GM08714 (cell line): ENCODE data around the gene ARHGAP23.

ENCODE experiments used
- H3K4me3 ChIP-seq: fragments of 200-500 bp; sonication (Bioruptor generic); 2 replicates; pipeline ENCODE4 v1.5.1; 2014; ENCODE audit warnings: mild to moderate bottlenecking, low read length, inconsistent platforms
- ZNF274 ChIP-seq: IDR thresholded peaks from 2 replicates; pipeline ENCODE4 v1.6.1; 2012; ENCODE audit warnings: mild to moderate bottlenecking, low read depth, low read length

ARHGAP23 gene

GRCh38 chr17:38560503-38561318 lies 132.4 kb downstream of the ARHGAP23 start:
- TF ChIP-seq ZNF274 = no peak
- no peak overlapping the region for H3K4me3 ChIP-seq

- TF ChIP-seq ZNF274 = no peak
- no peak overlapping the region for H3K4me3 ChIP-seq
Measured at GRCh38 chr17:38561416-38562214, 133.4 kb downstream of the ARHGAP23 start.
